ENCODE results near the gene RAD51B. TPM values are rescaled to one million over a fixed set of nuclear protein-coding genes. Genes with fewer than 3 reads are reported as not detected.

Gene RAD51B
- total and polyA plus RNA-seq, 3 donors from 2014 or later: 5.5 to 22.5 (median 19.1) TPM

DNA sequence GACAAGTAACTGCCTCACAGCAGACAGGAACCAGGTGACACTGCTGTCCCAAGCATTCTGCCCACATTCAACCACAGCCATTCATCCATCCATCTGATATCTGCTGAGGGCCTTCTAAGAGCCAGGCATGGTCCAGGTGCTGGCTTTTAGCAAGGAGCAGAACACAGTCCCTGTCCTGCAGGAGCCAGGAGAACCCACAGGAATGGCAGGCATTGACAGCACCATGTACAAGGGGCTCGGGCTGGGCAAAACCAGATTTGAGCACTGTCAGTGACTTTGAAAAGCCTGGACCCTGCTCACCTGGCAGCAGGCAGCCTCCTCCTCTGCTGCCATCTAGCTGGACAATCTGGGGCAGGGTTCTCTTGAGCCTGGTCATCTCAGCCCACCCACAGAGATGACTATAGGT is 836.3 kb downstream of the RAD51B start:
- Histone ChIP-seq H3K36me3 (ENCODE audit: low read depth, missing control alignments) (no peaks in the 10 kb centered on the region), H3K9me3 (no peaks in the 10 kb centered on the region), H3K27me3 (no peaks in the 10 kb centered on the region), H3K27ac (peak overlapping the region; percentile 68 to 70), H3K4me1 (peaks cover 45% of the 10 kb centered on the region), H3K4me3 (no peak overlapping the region)
- TF ChIP-seq, protein P1, sequence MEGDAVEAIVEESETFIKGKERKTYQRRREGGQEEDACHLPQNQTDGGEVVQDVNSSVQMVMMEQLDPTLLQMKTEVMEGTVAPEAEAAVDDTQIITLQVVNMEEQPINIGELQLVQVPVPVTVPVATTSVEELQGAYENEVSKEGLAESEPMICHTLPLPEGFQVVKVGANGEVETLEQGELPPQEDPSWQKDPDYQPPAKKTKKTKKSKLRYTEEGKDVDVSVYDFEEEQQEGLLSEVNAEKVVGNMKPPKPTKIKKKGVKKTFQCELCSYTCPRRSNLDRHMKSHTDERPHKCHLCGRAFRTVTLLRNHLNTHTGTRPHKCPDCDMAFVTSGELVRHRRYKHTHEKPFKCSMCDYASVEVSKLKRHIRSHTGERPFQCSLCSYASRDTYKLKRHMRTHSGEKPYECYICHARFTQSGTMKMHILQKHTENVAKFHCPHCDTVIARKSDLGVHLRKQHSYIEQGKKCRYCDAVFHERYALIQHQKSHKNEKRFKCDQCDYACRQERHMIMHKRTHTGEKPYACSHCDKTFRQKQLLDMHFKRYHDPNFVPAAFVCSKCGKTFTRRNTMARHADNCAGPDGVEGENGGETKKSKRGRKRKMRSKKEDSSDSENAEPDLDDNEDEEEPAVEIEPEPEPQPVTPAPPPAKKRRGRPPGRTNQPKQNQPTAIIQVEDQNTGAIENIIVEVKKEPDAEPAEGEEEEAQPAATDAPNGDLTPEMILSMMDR (IDR thresholded peaks at IDR 0.05): no peak
- no peak for TF ChIP-seq POLR2A (IDR thresholded peaks at IDR 0.05)
- no peak for DNase-seq
- 86 to 100% methylated on average over 1 of the region's 1 CpG for WGBS, 2 donors
- intact Hi-C loops (cut with DNase I; ENCODE audit: low total_unique reads): no loop called here

DNA sequence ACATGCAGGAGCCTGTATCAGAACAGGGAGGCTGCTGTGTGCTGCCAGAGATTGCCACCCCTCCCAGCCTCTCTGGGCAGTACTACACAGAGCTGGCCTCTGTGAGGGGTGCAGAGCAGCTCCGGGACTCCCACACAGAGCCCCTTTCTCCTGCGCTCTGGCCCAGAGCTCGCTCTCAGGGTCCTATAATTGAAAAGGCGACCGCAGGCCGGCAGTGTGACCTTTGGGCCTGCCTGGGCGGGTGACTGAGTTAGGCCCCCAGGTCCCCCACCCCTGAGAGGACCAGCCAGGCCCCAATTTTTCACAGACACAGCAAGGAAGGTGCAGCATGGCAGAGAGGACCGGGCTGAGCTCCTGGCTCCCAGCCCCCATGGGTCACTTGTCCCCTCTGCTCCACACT is 836.9 kb downstream of the RAD51B start:
- no peak for TF ChIP-seq POLR2A (IDR thresholded peaks at IDR 0.05)
- TF ChIP-seq, protein P1 (IDR thresholded peaks at IDR 0.05): no peak
- H3K27ac ChIP-seq: peak overlapping the region in 1 of 2 donors; percentile 70
- H3K36me3 ChIP-seq (ENCODE audit: low read depth, missing control alignments): no peaks in the 10 kb centered on the region
- no peak for DNase-seq
- H3K27me3 ChIP-seq: no peaks in the 10 kb centered on the region
- H3K4me3 ChIP-seq: no peak overlapping the region
- intact Hi-C loops (cut with DNase I; ENCODE audit: low total_unique reads): no loop called here
- WGBS, 2 donors: 91 to 93% methylated on average over 2 to 8 of the region's 8 CpGs
- no peaks in the 10 kb centered on the region for H3K9me3 ChIP-seq
- peaks cover 45% of the 10 kb centered on the region for H3K4me1 ChIP-seq

DNA sequence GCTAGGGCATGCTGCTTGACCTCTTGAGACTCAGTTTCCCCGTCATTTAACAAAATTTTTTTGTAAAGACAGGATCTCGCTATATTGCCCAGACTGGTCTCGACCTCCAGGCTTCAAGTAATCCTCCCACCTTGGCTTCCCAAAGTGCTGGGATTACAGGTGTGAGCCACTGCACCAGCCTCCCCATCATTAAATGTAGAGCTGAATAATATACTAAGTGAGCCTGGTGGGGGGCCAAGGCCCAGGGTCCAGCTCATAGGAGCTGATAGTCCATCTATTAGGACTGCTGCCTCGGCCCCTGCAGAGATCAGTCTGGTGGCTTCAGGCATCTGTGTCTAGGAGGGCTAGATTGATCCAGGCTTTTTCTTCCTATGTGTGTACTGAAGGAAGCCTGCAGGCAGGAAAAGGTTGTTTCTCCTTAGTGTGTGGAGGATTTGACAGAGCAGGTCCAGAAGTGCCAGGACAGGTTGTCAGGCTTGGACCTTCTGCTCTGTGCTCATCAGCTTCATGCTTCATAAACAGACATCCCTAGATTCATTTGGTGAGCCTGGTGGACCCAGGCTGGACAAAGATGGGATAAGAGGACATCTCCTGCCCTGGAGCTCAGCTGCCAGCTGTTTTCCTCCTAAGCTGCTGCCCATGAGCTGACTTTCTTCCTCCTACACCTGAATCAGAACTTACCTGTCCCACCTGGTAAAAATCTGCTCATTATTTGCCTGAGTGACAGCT is 837.9 kb downstream of the RAD51B start:
- 97 to 100% methylated on average over 4 of the region's 4 CpGs for WGBS, 2 donors
- Histone ChIP-seq H3K36me3 (ENCODE audit: low read depth, missing control alignments) (no peaks in the 10 kb centered on the region), H3K27ac (no peak overlapping the region), H3K9me3 (no peaks in the 10 kb centered on the region), H3K27me3 (no peaks in the 10 kb centered on the region), H3K4me1 (peaks cover 41% of the 10 kb centered on the region), H3K4me3 (no peak overlapping the region)
- intact Hi-C loops (cut with DNase I; ENCODE audit: low total_unique reads): no loop called here
- DNase-seq: no peak
- TF ChIP-seq POLR2A (IDR thresholded peaks at IDR 0.05): no peak
- TF ChIP-seq, protein P1 (IDR thresholded peaks at IDR 0.05): no peak

DNA sequence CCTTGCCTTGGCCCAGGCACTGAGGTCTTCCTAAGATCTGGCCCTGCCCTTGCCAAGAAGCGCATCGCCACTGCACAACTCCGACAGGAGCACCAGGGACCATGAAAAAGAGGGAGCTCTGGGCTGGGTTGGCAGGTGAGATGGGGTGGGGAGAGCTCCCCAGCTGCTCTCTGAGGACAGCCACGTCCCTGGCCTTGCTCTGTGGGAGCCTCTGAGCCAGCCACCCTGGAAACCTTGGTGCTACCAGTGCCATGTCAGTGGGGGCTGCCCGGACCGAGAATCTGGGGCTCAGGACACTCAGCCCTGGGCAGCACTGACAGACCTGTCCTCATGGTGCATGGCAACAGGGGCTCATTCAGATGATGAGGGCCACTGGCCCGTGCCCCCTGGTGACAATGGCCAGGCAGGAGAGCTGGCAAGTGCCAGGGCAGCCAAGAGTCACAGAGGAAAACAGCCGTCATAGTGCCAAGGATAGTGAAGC is 838.5 kb downstream of the RAD51B start:
- no peak for DNase-seq
- no peak for TF ChIP-seq POLR2A (IDR thresholded peaks at IDR 0.05)
- TF ChIP-seq, protein P1 (IDR thresholded peaks at IDR 0.05): no peak

More for the DNA sequence above, 838.5 kb downstream of the RAD51B start:
- Histone ChIP-seq H3K27ac (no peak overlapping the region), H3K4me1 (peaks cover 38% of the 10 kb centered on the region), H3K36me3 (ENCODE audit: low read depth, missing control alignments) (no peaks in the 10 kb centered on the region), H3K9me3 (no peaks in the 10 kb centered on the region), H3K27me3 (no peaks in the 10 kb centered on the region), H3K4me3 (no peak overlapping the region)
- 84 to 100% methylated on average over 4 to 8 of the region's 8 CpGs for WGBS, 2 donors
- intact Hi-C loops (cut with DNase I; ENCODE audit: low total_unique reads): no loop called here
